T-helper 1 cell (primary cell): ENCODE data around the gene TSPAN13.

ENCODE experiments used
- DNase-seq, 5 donors: peaks; one replicate each; pipeline ENCODE4 v3.0.0-alpha.2; 2012 to 2020
- total RNA-seq, 4 donors: gene quantifications; one replicate each; lab custom pipeline; 2026; lab: John Stamatoyannopoulos, UW

Gene TSPAN13
- 0 to 0.15 (median 0.06) reads per million in 4 donors for total RNA-seq

GRCh38 chr7:16753102-16753931 is at the start of gene TSPAN13:
Gene TSPAN13, plus strand, starts transcription at chr7:16753755. Its CDS starts 213 bp downstream, at chr7:16753968.
- peak in 3 of 5 donors; percentile 11 to 64 (median 13) for DNase-seq

DNA sequence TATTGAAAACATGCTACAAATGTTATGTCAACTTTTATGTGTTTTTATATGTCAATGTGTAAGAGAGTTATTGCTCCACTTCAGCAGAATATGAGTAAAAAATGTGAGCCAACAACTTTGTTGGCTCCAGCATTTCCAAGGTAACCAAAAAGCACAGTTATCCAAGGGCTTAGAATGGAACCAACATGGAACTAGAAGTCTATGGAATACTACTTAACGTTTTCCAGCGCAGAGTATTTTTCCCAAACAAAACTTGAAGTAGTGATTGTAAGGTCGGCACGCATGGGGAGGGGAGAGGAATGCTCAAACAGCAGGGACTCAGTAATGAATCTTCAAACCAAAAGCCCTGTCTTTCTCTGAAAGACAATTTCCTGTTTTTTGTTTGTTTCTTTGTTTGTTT is 45.0 kb upstream of the TSPAN13 start:
- no peak for DNase-seq

DNA sequence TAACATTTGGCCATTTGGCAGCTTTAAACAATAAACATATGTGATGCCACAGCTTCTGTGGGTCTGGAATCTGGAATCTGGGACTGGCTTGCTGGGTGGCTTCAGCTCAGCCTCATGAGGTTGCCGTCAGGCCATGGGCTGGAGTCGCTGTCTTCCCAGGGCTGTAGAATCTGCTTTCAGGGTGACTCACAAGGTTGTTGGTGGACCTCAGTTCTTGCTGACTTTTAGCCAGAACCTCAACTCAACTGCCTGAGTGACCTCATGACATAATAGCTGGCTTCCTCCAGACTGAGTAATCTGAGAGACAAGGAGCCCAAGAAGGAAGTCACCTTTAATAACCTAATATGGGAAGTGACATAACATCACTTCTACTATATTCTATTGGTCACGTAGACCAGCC is 44.6 kb upstream of the TSPAN13 start:
- DNase-seq: no peak

DNA sequence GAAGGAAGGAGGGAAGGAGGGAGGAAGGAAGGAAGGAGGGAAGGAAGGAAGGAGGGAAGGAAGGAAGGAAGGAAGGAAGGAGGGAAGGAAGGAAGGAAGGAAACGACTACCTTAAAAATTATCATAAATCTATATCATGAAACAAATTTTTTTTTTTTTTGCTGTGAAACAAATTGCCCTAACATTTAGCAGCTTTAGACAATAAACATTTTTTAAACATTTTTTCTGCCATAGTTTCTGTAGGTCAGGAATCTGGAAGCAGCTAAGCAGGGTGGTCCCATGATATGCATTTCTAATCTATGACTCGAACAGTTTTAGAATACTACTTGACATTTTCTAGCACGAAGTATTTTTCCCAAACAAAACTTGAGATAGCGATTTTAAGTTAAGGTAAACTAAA is 42.9 kb upstream of the TSPAN13 start:
- no peak for DNase-seq

DNA sequence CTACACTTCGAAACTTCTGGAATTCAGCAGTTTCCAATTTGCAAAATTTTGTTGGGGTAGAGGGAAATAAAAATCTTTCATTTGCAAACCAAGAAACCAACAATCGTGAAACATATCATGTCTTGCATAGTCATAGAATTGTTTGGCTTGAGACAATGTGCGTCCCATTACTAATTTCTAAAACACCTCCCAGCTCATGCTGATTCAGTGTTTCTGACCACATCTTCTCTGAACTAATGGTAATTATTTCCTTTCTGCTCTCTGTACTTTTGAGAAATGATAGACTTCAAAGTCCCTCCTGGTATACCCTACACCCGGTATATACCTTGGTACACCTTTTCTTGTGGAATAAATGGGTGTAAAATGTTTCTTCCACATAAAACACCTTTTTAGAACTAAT is 41.8 kb upstream of the TSPAN13 start:
- peak in 1 of 5 donors; percentile 27 for DNase-seq

GRCh38 chr7:16712916-16713315 is 40.6 kb upstream of the TSPAN13 start:
- no peak for DNase-seq

DNA sequence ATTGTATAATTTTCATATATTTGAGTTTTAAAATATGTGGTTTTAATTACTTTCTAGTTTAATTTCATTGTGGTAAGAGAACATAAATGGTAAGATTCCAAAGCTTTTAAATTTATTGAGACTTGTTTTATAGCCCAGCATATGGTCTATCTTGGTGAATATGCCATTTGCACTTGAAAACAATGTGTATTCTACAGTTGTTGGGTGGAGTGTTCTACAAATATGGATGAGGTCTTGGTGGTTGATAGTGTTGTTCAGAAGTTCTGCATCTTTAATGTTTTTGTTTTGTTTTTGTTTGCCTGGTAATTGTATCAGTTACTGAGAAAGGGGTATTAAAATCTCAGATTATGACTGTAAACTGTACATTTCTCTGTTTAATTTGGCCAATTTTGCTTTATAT is 37.6 kb upstream of the TSPAN13 start:
- DNase-seq: no peak

DNA sequence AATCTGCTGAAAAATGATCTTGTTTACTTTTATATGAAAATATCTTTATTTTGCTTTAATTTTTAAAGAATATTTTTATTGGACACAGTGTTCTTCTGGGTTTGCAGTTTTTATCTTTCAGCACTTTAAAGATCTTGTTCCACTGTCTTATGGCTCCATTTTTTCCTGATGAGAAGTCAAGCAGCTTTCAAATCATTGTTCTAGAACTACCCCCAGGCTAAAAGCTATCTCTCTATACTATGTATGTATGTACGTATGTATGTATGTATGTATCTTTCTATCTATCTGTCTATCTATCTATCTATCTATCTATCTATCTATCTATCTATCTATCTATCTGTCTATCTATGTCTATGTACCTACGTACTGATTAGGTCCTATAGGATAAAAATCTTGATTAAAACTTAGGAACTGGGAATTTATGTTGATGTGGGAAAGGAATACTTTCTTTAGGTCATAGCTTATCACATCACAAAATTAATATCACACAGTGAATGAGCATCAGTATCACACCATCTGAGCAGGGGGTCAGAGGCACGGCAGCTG is 35.4 kb upstream of the TSPAN13 start:
- no peak for DNase-seq

GRCh38 chr7:16719699-16720098 is 33.9 kb upstream of the TSPAN13 start:
- no peak for DNase-seq

DNA sequence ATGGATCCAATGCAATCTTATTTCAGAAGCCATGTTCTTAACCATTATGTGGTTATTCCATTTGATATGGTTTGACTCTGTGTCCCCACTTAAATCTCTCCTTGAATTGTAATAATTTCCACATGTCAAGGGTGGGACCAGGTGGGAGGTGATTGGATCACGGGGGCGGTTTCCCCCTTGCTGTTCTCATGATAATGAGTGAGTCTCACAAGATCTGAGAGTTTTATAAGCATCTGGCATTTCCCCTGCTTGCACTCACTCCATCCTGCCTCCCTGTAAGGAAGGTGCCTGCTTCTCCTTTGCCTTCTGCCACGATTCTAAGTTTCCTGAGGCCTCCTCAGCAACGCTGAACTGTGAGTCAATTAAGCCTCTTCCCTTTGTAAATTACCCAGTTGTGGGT is 32.0 kb upstream of the TSPAN13 start:
- DNase-seq: no peak

DNA sequence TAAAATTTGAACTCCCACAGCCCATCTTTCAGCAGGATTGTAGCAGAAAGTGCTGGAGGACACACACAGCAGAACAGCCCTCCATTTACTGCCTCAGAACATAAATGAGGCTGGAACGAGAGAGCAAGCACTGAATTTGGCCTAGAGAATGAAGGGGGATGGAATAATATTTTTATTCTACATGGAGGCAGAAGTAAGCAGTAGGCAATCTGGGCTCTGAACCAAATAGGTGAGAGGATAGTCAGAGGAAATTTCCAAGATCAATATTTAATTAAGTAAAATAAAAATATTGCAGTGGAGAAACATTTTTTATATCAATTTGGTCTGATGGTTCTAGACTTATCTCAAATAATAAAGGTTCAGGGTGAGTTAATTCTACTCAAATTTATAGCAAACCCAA is 29.2 kb upstream of the TSPAN13 start:
- no peak for DNase-seq

DNA sequence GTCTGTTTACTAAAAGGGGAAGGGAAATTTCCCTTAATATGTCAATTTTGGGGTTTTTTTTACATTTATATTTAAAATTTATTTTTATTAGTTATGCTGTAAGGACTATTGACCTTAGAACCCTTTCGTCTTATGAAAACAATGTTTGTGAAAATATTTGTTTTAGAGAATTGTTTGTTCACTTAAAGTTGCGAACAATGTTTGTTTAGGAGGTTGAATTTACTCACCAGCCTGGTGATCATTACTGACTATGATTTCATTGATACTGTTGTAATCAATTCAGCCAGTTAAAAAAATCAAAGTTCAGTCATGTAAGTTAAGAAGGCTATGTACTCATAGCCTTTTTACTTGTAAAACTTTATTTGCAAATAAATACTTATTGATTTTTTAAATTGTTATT is 27.4 kb upstream of the TSPAN13 start:
- DNase-seq: no peak

GRCh38 chr7:16727736-16728135 is 25.8 kb upstream of the TSPAN13 start:
- DNase-seq: no peak

DNA sequence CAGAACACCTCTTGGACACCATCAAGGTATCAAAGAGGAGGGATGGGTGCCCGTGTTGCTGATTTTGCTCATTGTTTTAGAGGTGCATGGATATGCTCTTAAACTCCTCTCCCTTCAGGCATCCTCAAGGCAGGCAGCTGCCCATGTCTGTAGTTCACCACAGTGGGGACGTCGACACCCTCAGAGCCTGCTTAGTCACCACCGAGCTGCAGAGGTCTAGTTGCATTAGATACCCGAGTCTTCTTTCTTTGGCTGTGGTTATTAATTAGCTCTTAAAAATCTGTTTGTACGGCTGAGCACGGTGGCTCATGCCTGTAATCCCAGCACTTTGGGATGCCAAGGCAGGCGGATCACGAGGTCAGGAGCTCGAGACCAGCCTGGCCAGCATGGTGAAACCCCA is 24.7 kb upstream of the TSPAN13 start:
- DNase-seq: no peak

DNA sequence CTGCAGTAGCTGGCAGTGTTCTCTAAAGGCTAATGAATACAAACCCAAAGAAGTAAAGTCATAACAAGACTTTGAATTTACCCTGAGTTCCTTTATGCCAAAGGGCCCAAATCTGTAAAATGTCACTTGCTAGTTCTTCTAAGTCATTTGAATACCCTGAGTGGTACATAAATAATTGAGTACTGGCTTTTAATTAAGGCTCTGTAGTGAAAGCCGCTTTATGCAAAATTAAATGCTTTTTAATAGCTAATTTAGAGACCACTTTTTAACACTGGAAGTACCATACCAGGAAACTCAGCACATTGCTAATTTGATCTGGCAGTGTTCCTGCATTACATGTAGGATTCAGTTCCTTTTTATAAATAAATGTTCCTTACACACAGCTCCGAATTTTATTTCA is 24.0 kb upstream of the TSPAN13 start:
- DNase-seq: no peak

- DNase-seq: no peak
These were observed 22.6 kb upstream of the TSPAN13 start for GRCh38 chr7:16730937-16731336.

- no peak for DNase-seq
These were observed 20.7 kb upstream of the TSPAN13 start for GRCh38 chr7:16732828-16733227.

DNA sequence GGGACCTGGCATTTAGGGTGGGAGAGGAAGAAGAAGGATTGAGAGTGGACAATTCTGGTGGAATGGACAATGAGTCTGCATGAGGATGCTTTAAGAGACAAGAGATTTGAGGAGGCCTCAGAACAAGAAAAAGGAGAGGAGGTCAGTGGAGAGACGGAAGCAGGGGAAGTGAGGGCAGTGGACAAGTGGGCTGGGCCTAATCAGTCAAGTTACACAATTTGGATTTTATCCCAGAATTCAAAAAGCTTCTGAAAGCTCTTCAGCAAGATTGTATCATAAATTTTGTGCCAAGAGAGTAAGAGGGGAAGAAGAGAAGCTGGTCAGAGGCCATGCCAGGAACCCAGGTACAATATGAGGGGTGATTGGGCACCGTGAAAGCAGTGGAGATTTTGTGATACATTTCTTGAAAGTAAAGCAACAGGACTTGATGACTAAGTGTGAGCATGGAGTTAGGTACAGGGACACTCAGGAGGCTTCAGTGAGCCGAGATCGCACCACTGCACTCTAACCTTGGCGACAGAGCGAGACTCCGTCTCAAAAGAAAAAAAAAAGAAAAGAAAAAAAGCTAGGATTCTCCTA is 19.3 kb upstream of the TSPAN13 start:
- DNase-seq: no peak

- no peak for DNase-seq
These were observed 18.5 kb upstream of the TSPAN13 start for GRCh38 chr7:16735020-16735419.

DNA sequence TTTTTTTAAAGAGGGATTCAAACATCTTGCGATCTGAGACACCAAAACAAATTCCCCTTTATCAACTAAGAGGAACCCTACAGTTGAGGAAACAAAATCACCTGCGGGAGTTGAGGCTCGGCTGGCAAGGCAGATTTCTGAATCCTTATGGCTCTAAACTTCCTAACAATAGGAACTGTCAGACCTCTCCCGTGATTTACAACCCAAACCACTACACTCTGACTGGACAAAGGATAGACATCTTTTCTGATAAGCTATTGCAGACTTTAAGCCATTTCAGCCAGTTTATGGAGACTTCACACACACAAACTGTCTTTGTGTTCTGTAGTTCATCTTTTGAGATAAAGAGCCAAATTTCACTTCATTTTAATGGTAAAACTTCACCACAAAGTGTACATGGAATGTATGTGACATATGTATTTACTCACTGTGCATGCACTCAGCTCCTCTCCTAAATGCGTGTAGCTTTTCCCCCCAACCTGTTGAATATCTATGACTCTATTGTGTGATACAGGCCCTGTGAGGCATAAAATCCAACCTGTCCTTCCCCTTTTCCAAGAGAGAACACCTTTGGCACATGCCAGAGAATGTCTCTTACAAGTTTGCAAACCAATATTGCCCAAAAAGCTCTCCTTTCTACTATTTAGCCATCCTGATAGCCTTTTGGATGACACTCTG is 15.4 kb upstream of the TSPAN13 start:
- no peak for DNase-seq

DNA sequence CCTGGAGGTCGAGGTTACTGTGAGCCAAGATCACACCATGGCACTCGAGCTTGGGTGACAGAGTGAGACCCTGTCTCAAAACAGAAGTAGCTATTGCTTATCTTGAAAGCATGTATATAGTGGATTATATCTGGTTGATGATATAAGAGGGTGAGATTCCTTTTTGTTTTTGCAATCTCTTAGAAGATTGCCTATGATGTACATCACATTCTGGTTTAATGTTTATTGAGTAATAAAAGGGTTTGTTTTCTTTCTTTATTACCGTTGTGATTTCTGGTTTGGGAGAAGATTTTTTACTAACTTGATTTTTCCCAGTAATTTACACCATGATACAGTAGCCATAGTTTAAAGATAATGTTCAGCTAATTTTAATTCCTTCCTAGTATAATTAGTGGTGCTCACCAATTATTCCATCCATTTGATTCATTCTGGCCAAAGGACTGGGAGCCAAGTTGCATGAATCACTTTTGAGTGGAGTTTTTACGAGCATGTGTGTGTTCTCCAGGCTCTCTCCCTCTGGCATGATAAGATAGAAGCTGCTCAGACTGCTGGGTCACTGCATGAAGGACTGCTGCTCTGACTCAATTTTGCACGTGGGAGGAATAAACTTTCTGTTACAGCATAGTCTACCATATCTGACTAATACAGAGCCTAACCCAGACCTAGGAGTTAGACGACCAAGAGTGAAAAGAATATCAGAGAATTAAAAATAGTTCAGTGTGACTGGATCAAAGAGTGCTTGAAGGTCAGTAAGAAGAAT is 13.5 kb upstream of the TSPAN13 start:
- DNase-seq: no peak

DNA sequence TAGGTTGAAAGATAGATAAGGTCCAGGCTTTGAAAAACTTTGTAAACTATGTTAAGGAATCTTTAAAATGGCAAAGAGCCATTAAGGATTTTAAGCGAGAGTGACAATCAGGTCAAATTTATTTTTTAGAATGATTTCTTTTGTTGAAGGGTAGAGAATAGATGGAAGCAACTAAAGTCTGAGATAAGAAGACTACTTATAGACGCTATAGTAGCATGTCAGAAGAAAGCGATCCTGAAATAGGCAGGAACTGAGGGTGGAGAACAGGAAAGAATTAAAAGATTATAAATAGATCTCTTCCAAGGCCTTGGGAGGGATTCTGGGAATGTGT is 13.0 kb upstream of the TSPAN13 start:
- DNase-seq: no peak

GRCh38 chr7:16740996-16741395 is 12.6 kb upstream of the TSPAN13 start:
- DNase-seq: no peak
